Stimulated activated CD4-positive, alpha-beta T cell treated with anti-CD3 and anti-CD28 coated beads, Interleukin-4, amount 100 ng/mL, for 1 hour (primary cell): ENCODE data around the gene TK1.

Experiments
- DNase-seq: peaks from one replicate; pipeline ENCODE4 v3.0.0-alpha.2; 2020

The TK1 gene

DNA sequence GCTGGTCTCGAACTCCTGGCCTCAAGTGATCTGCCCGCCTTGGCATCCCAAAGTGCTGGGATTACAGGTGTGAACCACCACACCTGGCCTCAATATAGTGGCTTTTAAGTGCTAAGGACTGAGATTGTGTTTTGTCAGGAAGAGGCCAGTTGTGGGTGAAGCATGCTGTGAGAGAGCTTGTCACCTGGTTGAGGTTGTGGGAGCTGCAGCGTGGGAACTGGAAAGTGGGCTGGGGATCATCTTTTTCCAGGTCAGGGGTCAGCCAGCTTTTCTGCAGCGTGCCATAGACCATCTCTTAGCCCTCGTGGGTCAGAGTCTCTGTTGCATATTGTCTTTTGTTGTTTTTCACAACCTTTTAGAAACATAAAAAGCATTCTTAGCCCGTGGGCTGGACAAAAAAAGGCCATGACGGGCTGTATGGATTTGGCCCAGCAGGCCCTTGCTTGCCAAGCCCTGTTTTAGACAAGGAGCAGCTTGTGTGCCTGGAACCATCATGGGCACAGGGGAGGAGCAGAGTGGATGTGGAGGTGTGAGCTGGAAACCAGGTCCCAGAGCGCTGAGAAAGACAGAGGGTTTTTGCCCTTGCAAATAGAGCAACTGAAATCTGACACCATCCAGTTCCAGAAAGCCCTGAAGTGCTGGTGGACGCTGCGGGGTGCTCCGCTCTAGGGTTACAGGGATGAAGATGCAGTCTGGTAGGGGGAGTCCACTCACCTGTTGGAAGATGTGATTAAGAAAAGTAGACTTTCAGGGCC, 32.7 kb upstream of the TK1 start:
- no peak for DNase-seq

DNA sequence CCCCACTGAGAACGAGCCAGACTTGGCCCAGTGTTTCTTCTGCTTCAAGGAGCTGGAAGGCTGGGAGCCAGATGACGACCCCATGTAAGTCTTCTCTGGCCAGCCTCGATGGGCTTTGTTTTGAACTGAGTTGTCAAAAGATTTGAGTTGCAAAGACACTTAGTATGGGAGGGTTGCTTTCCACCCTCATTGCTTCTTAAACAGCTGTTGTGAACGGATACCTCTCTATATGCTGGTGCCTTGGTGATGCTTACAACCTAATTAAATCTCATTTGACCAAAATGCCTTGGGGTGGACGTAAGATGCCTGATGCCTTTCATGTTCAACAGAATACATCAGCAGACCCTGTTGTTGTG, 27.8 kb upstream of the TK1 start:
- no peak for DNase-seq

DNA sequence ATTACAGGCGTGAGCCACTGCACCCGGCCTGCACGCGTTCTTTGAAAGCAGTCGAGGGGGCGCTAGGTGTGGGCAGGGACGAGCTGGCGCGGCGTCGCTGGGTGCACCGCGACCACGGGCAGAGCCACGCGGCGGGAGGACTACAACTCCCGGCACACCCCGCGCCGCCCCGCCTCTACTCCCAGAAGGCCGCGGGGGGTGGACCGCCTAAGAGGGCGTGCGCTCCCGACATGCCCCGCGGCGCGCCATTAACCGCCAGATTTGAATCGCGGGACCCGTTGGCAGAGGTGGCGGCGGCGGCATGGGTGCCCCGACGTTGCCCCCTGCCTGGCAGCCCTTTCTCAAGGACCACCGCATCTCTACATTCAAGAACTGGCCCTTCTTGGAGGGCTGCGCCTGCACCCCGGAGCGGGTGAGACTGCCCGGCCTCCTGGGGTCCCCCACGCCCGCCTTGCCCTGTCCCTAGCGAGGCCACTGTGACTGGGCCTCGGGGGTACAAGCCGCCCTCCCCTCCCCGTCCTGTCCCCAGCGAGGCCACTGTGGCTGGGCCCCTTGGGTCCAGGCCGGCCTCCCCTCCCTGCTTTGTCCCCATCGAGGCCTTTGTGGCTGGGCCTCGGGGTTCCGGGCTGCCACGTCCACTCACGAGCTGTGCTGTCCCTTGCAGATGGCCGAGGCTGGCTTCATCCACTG, 27.3 kb upstream of the TK1 start, which contains the start of gene BIRC5:
BIRC5 (plus strand) TSS at position 238 of the 690 bp plus-strand sequence; CDS start at position 302, 64 bp downstream.
- peak; percentile 93 for DNase-seq

DNA sequence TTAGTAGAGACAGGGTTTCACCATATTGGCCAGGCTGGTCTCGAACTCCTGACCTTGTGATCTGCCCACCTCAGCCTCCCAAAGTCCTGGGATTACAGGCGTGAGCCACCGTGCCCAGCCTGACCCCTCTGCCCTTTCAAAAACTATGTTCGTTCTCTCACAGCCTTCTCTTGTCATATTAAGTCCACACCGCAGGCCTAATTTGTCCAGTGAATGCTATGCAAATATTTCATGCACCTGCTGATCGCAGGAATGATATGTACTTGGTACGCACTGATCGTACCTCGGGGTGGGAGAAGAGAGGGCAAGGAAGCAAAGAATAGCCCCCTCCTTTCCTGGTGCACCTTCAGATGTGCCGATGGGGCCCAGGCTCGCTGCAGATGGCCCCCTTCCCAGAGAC, 24.2 kb upstream of the TK1 start:
- DNase-seq = no peak

DNA sequence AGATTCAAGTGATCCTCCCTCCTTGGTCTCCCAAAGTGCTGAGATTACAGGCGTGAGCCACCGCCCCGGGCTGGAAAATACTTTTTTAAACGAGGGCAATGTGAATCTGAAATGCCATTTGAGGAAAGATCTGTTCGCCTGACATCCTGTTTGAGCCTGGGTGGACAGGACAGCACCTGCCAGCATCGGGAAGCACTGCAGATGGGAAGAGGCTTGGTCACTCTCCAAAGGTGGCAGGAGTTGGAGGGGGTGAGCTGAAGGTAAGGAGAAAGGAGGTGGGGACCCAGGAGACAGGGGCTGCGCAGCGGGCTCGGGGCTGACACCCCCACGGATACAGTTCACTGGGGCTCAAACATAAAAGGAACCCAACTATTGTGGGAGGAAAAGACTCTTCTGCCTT, 23.3 kb upstream of the TK1 start:
- DNase-seq = no peak

DNA sequence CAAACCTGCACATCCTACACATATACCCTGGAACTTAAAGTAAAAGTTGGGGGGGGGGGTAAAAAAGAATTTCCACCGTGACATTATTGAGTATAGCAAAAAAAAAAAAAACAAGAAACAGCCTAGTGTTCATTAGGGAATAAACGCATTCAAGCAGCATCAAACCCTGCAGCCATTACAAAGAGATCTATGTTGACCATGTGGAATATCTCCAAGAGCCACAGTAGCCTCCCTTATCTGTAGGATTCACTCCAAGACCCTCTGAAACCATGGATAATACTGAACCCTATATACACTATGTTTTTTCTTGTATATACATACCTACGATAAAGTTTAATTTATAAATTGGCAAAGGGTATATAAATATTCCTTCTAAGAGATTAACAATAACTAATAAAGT, 21.6 kb upstream of the TK1 start:
- no peak for DNase-seq

DNA sequence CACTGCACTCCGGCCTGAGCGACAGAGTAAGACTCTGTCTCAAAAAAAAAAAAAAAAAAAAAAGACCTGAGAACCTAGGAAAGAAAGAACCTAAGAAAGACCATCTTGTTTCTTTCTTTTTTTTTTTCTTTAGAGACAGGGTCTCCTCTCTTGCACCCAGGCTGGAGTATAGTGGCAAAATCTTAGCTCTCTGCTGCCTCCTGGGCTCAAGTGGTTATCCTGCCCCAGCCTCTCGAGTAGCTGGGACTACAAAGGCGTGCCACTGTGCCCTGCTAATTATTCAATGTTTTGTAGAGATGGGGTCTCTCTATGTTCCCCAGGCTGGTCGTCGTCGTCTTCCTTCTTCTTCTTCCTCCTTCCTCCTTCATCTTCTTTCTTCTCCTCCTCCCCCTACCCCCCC, 19.4 kb upstream of the TK1 start:
- no peak for DNase-seq

DNA sequence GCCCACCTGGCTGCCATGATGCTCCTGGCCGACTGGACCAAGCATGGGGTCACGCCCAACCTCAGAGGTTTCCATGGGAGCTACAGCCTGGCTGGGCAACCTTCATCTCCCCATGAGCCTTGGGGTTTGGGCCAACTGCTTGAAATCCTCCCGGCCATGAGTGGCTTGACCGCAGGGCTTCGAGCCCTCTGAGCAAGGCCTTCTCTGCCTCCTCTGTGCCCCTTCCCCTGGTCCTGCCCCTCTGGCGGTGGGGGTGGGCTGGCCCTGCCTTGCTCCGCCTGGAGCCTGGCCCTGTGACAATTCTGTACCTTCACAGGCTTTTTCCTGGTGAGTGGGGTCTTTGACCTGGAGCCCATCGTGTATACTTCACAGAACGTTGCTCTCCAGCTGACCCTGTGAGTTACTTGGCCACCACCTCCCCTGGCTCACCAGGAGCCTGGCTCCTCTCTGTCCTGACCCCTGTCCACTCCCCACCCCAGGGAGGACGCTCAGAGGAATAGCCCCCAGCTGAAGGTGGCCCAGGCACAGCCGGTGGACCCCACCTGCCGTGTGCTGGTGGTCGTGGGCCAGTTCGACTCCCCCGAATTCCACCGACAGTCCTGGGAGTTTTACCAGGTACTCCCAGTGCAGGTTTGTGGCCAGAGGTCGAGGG, 18.4 kb upstream of the TK1 start:
- DNase-seq = no peak

DNA sequence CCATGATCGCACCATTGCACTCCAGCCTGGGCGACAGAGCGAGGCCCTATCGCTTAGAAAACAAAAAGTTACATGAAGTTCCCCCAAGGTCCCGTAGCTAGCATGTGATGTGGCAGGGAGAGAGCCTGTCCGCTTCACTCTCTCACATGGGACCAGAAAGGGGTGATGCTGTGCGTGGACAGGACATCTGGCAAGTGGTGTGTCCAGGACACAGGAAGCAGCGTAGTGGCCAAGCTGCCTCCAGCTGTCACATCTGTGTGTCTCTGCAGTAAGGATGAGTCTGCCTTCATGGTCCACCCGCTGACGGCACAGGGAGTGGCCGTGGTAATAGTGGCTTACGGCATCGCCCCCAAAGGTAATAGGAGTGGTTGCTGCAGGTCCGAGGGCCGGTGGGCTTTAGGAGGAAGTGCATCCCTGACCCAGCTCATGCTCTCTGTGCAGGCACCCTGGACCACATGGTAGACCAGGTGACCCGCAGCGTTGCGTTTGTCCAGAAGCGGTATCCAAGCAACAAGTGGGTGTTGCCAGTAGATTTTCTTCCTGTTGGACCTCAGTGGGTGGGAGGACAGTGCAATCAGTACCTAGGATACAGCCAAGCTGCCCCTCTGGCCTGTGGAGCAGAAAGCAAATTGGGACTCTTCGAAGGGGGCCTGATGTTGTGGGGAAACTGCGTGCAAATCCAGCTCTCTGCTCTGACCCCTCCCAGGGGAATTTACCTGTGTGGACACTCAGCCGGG, 17.7 kb upstream of the TK1 start:
- no peak for DNase-seq

DNA sequence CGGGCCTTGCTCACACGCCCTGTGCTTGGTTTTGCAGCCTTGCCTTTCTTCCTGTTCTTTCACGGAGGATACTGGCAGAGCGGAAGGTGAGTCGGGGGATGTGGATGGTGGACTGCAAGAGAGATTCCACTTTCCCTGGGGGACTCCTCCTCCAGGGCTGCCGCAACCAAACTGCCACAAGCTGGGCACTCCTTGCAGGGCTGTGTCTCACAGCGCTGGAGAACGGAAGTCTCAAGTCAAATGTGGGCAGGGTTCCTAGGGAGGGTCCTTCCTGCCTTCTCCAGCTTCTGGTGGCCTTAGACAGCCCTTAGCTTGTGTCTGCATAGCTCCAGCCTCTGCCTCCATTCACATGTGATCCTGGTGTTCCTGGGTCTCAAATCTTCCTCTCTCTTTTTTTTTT, 15.8 kb upstream of the TK1 start:
- no peak for DNase-seq

DNA sequence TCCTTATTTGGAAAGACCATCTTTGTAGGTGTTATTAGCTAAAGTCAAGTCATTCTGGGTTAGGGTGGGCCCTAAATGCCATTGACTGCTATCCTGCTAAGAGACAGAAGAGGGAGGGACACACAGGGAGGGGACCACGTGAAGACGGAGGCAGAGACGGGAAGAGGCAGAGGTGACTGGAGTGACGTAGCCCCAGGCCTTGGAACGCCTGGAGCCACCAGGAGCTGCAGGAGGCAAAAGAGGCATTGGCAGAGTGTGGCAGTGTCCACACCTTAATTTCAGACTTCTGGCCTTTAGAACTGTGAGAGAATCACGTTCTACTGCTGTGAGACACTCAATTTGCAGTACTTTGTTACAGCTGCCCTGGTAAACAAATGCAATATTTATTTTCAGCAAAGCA, 13.6 kb upstream of the TK1 start:
- DNase-seq = no peak

DNA sequence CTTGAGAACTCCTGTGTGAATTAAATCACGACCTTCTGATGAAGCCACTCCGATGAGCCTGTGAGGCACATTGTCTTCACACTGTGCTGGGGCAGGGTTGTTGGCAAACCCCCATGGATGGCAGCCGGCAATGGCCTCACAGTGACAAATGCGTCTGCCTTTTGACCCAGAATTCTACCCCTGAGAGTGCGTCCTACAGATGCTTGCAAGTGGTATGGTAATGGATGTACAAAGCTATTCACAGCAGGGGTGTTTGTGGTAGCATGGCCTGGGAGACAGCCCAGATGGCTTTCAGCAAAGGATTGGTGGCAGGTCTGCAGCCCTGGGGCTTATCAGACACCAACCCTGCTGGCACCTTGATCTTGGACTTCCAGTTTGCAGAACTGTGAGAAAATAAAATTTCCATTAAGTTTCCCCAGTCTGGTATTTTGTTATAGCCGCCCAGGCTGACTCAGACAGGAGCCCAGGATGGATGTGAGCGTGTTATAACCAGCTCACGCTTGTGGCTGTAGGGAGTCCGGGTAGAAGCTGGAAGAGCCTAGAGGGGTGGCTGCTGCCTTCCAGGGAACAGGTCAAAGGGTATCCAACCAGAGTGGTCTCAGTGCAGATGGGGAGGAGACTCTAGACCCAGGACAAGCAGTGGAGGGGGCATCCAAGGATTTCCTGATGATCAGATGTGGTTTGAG, 10.4 kb upstream of the TK1 start:
- DNase-seq = no peak

DNA sequence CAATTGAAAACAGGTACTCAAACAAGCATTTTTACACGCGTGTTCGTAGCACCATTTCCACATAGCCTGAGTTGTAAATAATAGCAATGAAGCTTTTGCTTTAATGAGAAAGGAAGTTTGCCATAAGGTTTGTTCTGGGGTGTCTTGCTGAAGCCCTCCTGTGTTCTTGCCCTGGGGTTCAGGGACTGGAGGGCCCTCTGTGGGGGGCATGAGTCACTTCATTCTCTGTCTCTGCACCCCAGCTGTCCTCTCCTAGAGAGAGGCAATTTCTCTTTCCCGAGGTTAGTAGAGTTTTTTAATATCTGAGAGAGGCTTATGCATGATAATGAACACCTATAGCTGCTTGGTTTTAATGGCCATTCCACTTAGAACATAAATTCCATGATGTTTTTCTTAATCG, 9.9 kb upstream of the TK1 start:
- no peak for DNase-seq

DNA sequence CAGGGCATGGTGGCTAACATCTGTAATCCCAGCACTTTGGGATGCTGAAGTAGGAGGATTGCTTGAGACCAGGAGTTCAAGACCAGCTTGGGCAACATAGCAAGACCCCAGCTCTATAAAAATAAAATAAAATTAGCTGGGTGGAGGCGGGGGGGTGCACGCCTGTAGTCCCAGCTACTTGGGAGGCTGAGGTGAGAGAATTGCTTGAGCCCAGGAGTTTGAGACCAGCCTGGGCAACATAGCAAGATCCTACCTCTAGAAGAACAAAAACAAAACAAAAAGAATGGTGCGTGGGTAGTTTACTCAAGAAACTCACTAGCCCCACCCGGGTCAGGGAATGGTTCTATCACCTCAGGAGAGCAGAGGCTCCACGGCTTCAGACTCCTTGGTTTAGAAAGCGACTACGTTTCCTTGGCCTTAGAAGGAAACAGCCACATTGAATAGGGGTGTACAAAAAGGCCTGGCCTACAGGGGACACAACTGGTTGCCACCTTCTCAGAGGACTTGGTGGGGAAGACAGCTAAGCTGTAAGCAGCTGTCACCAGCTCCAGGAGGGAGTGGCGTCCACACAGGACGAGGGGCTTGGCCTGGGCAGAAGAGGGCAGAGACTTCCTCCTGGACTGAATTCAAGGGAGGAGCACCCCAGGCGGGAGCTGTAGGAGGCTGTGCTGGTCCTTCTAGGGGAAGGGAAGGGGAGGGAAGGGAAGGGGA, 716 bp downstream of the TK1 start:
- no peak for DNase-seq

DNA sequence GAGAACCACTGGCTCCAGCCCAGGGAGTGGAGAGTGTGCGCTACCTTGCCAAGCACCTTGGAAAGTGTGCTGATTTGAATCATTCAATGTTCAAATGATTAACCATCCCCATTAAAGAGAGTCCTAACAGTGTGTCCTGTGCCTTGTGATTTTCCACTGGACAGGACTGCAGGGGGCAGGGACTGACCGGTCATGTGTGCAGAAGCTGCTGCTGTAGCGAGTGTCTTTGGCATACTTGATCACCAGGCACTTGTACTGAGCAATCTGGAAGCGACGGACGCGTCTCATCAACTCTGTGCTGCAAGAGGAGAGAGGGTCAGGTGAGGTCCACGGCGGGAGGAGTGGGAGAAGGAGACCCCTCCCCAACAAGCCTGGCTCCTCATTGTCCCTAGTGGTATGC, 2.0 kb downstream of the TK1 start:
- no peak for DNase-seq

DNA sequence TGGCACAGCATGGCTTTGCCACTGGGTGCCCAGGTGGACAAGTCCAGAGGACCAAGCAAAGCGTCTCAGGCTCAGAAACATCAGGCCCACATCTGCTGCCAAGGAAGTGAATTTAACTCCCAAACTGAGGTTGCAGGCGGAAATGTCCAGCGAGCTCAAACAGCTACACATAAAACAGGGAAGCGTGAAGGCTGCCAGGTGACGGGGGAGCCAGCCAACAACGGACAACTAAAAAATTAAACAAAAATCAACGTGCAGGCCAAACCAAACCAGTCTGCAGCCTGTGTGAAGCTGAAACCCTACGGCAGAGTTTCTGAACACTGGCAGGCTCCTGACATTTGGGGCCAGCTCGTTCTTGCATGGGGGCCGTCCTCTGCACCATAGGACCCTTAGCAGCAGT, 2.5 kb downstream of the TK1 start:
- DNase-seq = no peak

DNA sequence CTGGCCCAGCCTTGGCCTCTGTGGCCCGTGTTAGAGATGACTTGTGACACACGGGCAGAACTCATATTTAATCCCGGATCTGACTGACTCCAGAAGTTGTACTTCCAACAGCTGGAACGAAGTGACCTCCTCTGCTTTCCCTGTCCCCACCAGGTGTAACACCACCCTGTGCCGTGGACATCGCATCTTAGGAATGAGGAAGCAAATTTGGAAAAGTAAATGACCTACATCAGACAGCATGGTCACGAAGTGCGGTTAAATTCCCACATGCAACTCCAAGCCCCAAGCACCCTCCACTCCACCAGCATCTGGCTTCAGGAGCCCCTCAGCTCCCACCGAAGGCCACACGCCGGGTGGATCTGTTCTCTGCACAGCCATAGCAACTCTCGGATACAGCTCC, 2.9 kb downstream of the TK1 start:
- DNase-seq = no peak

DNA sequence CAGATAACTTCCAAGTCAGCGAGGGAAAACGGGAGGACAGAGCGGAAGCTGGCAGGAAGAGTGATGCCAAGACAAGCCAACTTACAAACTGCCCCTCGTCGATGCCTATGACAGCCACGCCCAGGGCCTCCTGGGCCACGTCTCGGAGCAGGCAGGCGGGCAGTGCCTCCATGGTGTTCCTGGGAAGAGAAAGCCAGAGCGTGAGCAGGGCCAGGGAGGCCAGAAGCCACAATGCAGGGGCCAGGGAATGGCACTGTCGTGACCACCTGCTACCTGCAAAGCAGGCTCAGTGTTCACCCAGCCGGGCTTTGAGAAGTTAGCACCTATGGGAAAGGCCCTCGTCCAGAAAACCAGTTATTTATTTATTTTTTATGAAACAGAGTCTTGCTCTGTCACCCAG, 4.3 kb downstream of the TK1 start:
- DNase-seq = no peak

DNA sequence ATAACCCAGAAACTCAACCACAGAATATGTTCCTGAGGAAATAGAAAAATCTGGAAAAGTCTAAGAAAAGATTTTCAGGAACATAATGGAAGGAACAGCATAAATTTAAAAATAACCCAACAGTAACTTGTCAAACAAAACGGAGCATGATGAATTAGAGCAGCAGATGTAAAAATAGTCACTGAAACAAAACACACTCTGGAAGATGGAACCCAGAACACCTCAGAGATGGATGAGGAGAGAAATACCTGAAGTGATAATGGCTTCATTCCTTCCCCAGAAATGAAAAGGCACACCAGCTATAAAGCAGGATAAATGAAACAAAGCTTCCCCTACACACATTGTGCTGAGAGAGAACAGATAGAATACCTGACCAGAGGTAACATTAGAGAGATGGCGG, 6.3 kb downstream of the TK1 start:
- no peak for DNase-seq

DNA sequence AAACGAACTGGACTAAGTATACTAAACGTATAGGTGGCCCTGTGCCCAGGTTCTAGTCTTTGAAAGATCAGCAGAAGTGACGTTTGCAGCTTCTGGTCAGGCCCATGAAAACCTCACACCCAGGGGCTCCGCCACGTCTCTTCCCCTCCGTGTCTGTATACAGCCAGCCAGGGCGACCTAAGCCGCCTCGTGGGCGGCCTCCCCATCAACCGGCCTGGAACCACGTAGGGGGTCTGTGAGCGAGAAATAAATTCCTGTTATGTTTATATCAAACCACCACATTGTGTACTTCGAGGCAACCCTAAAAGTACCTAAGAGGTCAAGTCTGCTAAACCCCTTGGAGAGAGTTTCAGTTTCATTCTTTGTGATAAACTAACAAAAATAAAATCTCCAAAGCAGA, 6.8 kb downstream of the TK1 start:
- no peak for DNase-seq

DNA sequence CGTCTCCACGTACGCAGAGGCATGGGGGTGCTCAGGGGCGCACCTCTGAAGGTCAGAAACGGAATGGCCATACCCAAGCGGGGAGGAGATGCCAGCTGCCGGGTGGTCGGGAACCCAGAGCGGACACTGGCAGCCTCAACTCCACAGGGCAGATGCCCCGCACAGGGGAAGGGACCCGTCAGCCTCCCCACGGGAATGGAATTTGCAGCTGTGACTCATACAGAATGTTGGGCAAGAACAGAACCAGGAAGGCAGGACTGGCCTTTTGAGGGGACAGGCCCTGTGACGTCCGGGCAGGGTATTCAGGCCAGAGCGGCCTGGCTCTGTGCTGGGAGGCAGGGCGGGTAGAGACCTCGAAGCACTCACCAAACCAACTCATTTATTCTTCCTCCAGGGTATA, 7.5 kb downstream of the TK1 start:
- no peak for DNase-seq

DNA sequence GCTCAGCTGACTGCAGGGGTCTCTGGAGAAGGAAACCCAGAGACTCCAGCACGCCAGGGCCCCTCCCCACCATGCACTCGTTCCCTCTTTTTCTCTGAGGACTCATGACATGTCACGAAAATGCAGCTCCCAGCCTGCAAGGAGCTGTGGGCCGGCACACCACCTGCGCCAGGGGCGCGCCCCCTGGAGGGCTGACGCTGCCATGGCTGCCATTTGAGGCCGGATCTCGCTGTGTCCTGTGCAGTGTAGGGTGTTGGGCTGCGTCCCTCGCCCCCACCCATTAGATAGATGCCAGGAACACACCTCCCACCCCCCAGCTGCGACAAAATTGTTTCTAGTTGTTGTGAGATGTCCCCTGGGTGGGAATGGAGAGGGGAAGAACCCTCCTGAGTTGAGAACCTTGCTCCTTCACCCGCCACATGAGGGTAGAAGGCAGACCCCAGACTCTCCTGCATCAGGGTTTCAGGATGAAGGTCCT, 10.3 kb downstream of the TK1 start:
- peak; percentile 78 for DNase-seq
